Activated naive CD8-positive, alpha-beta T cell treated with anti-CD3 and anti-CD28 coated beads, Interleukin-2, amount 10 ng/mL, durations not matched to agents 7 days and 5 days (primary cell): ENCODE measurements around the gene VWA3A. TPM values are rescaled to one million over a fixed set of nuclear protein-coding genes. Genes with fewer than 3 reads are reported as not detected.
A peak's percentile ranks its signal among the peaks of the same experiment; 100 is the strongest.
"Not testable (repeated sequence)": the region's sequence is repeated elsewhere in the genome, so short reads cannot be mapped to it uniquely, and the experiment has no call there.

Experiments used
- ATAC-seq: fragments of 150-1000 bp; cut with Tn5 transposase; one replicate; pipeline ENCODE4 v1.10.0; 2021; ENCODE audit warnings: low read depth, moderate library complexity
- POLR2A ChIA-PET: fragments of 350-600 bp; sonication (Branson Sonifier 250); formaldehyde crosslinking; loops from one replicate; lab custom pipeline; 2021; ENCODE audit warnings: antibody characterized with exemption; lab: Charles Lee
- DNase-seq: peaks from one replicate; pipeline ENCODE4 v3.0.0; 2021
- H3K27ac Mint-ChIP-seq: one replicate; pipeline ENCODE4 v1.8.0; 2022; ENCODE audit warnings: mild to moderate bottlenecking, mixed read lengths
- H3K27me3 Mint-ChIP-seq: one replicate; pipeline ENCODE4 v1.8.0; 2022; ENCODE audit warnings: mild to moderate bottlenecking, moderate library complexity, mixed read lengths
- H3K36me3 Mint-ChIP-seq: one replicate; pipeline ENCODE4 v1.8.0; 2021; ENCODE audit warnings: mild to moderate bottlenecking, mixed read lengths
- H3K4me1 Mint-ChIP-seq: one replicate; pipeline ENCODE4 v1.8.0; 2021; ENCODE audit warnings: mixed read lengths
- H3K4me3 Mint-ChIP-seq: one replicate; pipeline ENCODE4 v1.8.0; 2022; ENCODE audit warnings: mild to moderate bottlenecking, moderate library complexity, mixed read lengths
- H3K9me3 Mint-ChIP-seq: one replicate; pipeline ENCODE4 v1.8.0; 2021; ENCODE audit warnings: mixed read lengths
- total RNA-seq, 2 experiments: library from RNA; stranded (reverse); gene quantifications; one replicate each; pipeline ENCODE4 v1.2.3, GENCODE V29; 2021

Gene VWA3A
- total RNA-seq, result under 1 TPM; 0.42 to 0.51 TPM

DNA sequence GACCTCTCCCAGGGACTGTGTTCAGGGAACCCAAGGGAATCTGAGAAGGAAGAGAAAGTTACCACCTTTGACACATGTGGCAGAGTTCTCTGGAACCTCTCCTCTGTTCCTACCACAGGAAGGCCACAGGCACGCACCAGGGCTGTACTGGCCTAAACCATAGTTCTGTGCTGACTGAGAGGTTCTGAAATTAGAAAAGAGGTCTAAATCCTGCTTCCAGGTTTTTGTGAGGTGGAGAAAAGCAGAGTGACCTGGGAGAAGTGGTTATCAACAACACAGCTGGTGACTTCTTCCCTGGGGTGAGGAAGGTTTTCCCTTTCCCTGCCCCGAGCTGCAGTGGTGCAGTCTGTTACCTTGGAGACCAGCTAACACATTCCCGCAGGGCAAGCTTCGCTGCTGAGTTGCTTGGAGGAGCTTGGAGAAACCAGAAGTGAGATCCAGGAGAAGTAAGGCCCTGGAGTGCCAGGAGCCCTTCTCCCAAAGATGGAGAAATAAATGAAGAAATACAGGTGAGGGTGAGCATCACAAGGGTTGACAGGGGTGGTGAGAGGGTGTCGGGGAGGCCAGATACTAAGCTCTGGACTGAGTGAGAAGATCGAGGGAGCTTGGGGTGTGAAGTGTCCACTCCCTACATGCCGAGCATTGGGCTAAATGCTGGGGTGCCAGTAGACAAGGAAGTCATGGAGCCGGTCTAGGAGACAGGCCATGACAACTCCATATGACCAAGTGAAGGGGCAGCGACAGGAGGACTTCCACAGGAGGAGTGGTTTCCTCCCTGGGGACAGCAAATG lies at the start of gene VWA3A:
Gene VWA3A, plus strand, starts transcription at position 399 of the 791 bp plus-strand sequence. Its CDS starts 97 bp downstream, at position 496.
- no peak for ATAC-seq
- peaks cover 23% of the 10 kb centered on the region for H3K27me3 Mint-ChIP-seq

DNA sequence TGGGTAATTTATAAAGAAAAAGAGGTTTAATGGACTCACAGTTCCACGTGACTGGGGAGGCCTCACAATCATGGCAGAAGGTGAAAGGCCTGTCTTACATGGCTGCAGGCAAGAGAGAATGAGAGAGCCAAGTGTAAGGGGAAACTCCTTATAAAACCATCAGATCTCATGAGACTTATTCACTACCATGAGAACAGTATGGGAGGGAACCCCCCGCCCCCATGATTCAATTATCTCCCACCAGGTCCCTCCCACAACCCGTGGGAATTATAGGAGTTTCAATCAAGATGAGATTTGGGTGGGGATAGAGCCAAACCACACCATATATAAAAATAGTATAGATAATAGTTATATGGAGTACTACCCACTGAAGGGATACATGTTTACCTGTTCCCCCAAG lies 48.5 kb upstream of the VWA3A start:
- H3K36me3 Mint-ChIP-seq, H3K4me1 Mint-ChIP-seq, H3K27ac Mint-ChIP-seq, POLR2A ChIA-PET, H3K4me3 Mint-ChIP-seq, DNase-seq, ATAC-seq, H3K9me3 Mint-ChIP-seq, H3K27me3 Mint-ChIP-seq: not testable (repeated sequence)

More for the DNA sequence above, at the start of gene VWA3A:
- H3K27ac Mint-ChIP-seq, result peak within 1 kb of the TSS; percentile 34
- no peaks in the 10 kb centered on the region for H3K36me3 Mint-ChIP-seq
- H3K4me3 Mint-ChIP-seq, result no peak within 1 kb of the TSS
- POLR2A ChIA-PET, result no interaction called here
- no peaks in the 10 kb centered on the region for H3K9me3 Mint-ChIP-seq
- no peak for DNase-seq
- H3K4me1 Mint-ChIP-seq, result no peaks in the 10 kb centered on the region

DNA sequence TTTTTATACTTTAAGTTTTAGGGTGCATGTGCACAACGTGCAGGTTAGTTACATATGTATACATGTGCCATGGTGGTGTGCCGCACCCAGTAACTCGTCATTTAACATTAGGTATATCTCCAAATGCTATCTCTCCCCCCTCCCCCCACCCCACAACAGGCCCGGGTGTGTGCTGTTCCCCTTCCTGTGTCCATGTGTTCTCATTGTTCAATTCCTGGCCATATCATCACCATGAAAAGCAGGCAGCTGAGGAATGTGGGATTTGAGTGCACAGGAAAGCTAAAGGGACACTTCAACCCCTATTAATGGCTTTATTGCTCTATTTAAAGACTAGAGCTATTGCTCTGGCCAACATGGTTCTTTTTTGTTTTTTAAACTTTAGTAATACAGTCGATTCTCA lies 46.5 kb upstream of the VWA3A start:
- POLR2A ChIA-PET, H3K9me3 Mint-ChIP-seq, ATAC-seq, H3K27me3 Mint-ChIP-seq, H3K27ac Mint-ChIP-seq, H3K4me1 Mint-ChIP-seq, DNase-seq, H3K36me3 Mint-ChIP-seq, H3K4me3 Mint-ChIP-seq: not testable (repeated sequence)

DNA sequence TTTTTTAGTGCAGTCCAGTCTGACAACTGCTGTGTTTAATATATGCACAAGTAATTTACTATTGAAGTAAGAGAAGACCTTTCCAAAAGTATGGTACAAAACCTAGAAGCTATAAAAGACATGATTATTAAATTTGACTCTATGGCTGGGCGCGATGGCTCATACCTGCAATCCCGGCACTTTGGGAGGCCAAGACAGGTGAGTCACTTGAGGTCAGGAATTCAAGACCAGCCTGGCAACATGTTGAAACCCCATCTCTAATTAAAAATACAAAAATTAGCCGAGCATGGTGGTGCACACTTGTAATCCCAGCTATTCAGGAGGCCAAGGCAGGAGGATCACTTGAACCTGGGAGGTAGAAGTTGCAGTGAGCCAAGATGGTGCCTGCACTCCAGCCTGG lies 41.4 kb upstream of the VWA3A start:
- Mint-ChIP-seq H3K4me1 (peaks cover 18% of the 10 kb centered on the region), H3K36me3 (peaks cover 3% of the 10 kb centered on the region), H3K4me3 (no peak overlapping the region), H3K27me3 (no peaks in the 10 kb centered on the region), H3K27ac (no peak overlapping the region), H3K9me3 (peaks cover 1% of the 10 kb centered on the region)
- ATAC-seq (no peak), DNase-seq (no peak)
- POLR2A ChIA-PET, result no interaction called here

DNA sequence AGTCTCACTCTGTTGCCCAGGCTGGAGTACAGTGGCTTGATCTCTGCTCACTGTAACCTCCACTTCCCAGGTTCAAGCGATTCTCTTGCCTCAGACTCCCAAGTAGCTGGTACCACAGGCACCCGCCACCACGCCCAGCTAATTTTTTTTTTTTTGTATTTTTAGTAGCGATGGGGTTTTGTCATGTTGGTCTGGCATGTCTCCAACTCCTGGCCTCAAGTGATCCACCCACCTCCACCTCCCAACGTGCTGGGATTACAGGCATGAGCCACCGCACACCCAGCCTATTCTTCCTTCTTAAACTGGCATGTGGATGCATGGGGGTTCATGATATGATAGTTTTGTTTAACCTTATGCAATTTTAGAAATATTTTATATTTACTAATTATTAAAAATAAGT lies 39.4 kb upstream of the VWA3A start:
- ATAC-seq (no peak), DNase-seq (no peak)
- Mint-ChIP-seq H3K4me1 (peaks cover 18% of the 10 kb centered on the region), H3K4me3 (no peak overlapping the region), H3K9me3 (peaks cover 3% of the 10 kb centered on the region), H3K27ac (no peak overlapping the region), H3K27me3 (no peaks in the 10 kb centered on the region), H3K36me3 (peaks cover 10% of the 10 kb centered on the region)
- POLR2A ChIA-PET, result no interaction called here

DNA sequence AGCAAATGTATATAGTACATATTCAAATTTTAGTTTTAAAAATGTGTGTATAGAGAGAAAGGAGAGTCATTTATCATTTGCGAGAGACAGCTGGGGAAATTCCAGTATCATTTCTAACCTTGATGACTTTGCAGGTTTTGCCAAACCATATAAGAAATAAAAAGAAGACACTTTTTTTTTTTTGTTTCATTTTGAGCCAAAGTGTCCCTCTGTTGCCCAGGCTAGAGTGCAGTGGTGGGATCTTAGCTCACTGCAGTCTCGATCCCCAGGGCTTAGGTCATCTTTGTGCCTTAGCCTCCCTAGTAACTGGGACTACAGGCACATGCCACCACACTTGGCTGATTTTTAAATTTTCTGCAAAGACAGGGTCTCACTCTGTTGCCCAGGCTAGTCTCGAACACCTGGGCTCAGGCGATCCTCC lies 38.4 kb upstream of the VWA3A start:
- peaks cover 7% of the 10 kb centered on the region for H3K9me3 Mint-ChIP-seq
- no peak for ATAC-seq
- no peak overlapping the region for H3K27ac Mint-ChIP-seq
- H3K36me3 Mint-ChIP-seq, result peaks cover 14% of the 10 kb centered on the region
- no peak for DNase-seq
- peaks cover 18% of the 10 kb centered on the region for H3K4me1 Mint-ChIP-seq
- H3K27me3 Mint-ChIP-seq, result no peaks in the 10 kb centered on the region
- POLR2A ChIA-PET, result no interaction called here
- no peak overlapping the region for H3K4me3 Mint-ChIP-seq

- DNase-seq, result no peak
- Mint-ChIP-seq H3K4me3 (peak overlapping the region; percentile 62), H3K36me3 (peaks cover 17% of the 10 kb centered on the region), H3K27ac (peak overlapping the region; percentile 76), H3K9me3 (peaks cover 7% of the 10 kb centered on the region), H3K27me3 (no peaks in the 10 kb centered on the region), H3K4me1 (peaks cover 19% of the 10 kb centered on the region)
- POLR2A ChIA-PET, result interaction anchor here (0.6 kb wide), 1 partner anchor 55 kb away, joined by 3 read pairs; no protein-coding TSS in a partner anchor
- ATAC-seq, result peak; percentile 89
Measured at GRCh38 chr16:22054847-22055590, 37.3 kb upstream of the VWA3A start.

DNA sequence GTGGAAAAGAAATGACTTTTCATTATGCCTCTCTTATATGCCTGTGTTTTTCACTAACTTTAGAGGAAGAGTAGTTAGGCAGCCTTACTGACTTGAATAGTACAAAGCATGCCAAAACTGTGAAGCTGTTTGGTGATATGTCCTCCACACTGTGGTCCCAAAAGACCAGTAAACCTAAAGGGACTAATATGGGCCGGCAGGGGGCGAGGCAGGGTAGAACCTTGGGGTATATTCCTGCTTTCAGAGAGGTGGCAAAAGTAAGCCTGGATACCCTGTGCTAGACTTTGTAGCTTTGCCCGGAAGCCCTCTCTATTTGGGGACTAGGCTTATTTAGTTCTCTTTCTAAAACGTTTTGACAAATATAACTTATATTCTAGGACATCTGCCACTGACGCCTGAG lies 36.5 kb upstream of the VWA3A start:
- Mint-ChIP-seq H3K27ac (no peak overlapping the region), H3K4me1 (peaks cover 19% of the 10 kb centered on the region), H3K27me3 (no peaks in the 10 kb centered on the region), H3K4me3 (peak overlapping the region; percentile 62), H3K9me3 (peaks cover 7% of the 10 kb centered on the region), H3K36me3 (peaks cover 17% of the 10 kb centered on the region)
- ATAC-seq (no peak), DNase-seq (no peak)
- POLR2A ChIA-PET, result no interaction called here

- no peak for DNase-seq
- Mint-ChIP-seq H3K9me3 (peaks cover 4% of the 10 kb centered on the region), H3K4me3 (no peak overlapping the region), H3K27ac (no peak overlapping the region), H3K36me3 (peaks cover 13% of the 10 kb centered on the region), H3K27me3 (no peaks in the 10 kb centered on the region), H3K4me1 (peaks cover 1% of the 10 kb centered on the region)
- no peak for ATAC-seq
- POLR2A ChIA-PET, result no interaction called here
Measured at GRCh38 chr16:22063888-22064467, 28.4 kb upstream of the VWA3A start.

- POLR2A ChIA-PET, result no interaction called here
- ATAC-seq, result no peak
- Mint-ChIP-seq H3K4me1 (no peaks in the 10 kb centered on the region), H3K27me3 (no peaks in the 10 kb centered on the region), H3K4me3 (no peak overlapping the region), H3K9me3 (peaks cover 4% of the 10 kb centered on the region), H3K36me3 (peaks cover 11% of the 10 kb centered on the region), H3K27ac (no peak overlapping the region)
- DNase-seq, result no peak
Measured at GRCh38 chr16:22065252-22065651, 27.1 kb upstream of the VWA3A start.

GRCh38 chr16:22070361-22071330 lies 21.7 kb upstream of the VWA3A start:
- H3K4me1 Mint-ChIP-seq, result no peaks in the 10 kb centered on the region
- POLR2A ChIA-PET, result interaction anchor here (0.6 kb wide), 1 partner anchor 229 kb away, joined by 6 read pairs; no protein-coding TSS in a partner anchor
- H3K36me3 Mint-ChIP-seq, result peaks cover 9% of the 10 kb centered on the region
- peaks cover 4% of the 10 kb centered on the region for H3K9me3 Mint-ChIP-seq
- no peak overlapping the region for H3K4me3 Mint-ChIP-seq
- H3K27ac Mint-ChIP-seq, result no peak overlapping the region
- no peak for ATAC-seq
- H3K27me3 Mint-ChIP-seq, result no peaks in the 10 kb centered on the region
- DNase-seq, result no peak

- Mint-ChIP-seq H3K27ac (no peak overlapping the region), H3K36me3 (peaks cover 9% of the 10 kb centered on the region), H3K4me1 (no peaks in the 10 kb centered on the region), H3K27me3 (no peaks in the 10 kb centered on the region), H3K9me3 (peaks cover 4% of the 10 kb centered on the region), H3K4me3 (no peak overlapping the region)
- DNase-seq (no peak), ATAC-seq (no peak)
- POLR2A ChIA-PET, result interaction anchor here (0.6 kb wide), 1 partner anchor 228 kb away, joined by 6 read pairs; no protein-coding TSS in a partner anchor
Measured at GRCh38 chr16:22071331-22071910, 20.9 kb upstream of the VWA3A start.
